CD4-positive, alpha-beta T cell (primary cell): ENCODE measurements around the gene NADK2. TPM values are rescaled to one million over a fixed set of nuclear protein-coding genes. Genes with fewer than 3 reads are reported as not detected.
A peak's percentile ranks its signal among the peaks of the same experiment; 100 is the strongest.

Experiments
- ATAC-seq: fragments of 200-7000 bp; cut with Tn5 transposase; one replicate; pipeline ENCODE4 v1.10.0; 2022; ENCODE audit warnings: mild to moderate bottlenecking; ENCODE audit not compliant: poor library complexity
- CTCF ChIA-PET: fragments of 350-600 bp; sonication (Branson Sonifier 250); formaldehyde crosslinking; loops from one replicate; lab custom pipeline; 2021; ENCODE audit warnings: antibody characterized with exemption, inconsistent platforms; lab: Charles Lee
- POLR2A ChIA-PET: fragments of 350-600 bp; sonication (Branson Sonifier 250); formaldehyde crosslinking; loops from one replicate; lab custom pipeline; 2021; ENCODE audit warnings: antibody characterized with exemption, inconsistent platforms; lab: Charles Lee
- DNase-seq, 14 experiments: peaks; one replicate each; pipeline ENCODE4 v3.0.0-alpha.2; 2013 to 2020; ENCODE audit warnings: mixed read lengths in 2 of 14
- H3K27ac ChIP-seq, 2 donors: one replicate each; pipeline versions ENCODE4 v1.5.1 to v1.7.0; 2013; ENCODE audit warnings: low read length in 2 of 2, low read depth in 1 of 2, mild to moderate bottlenecking in 1 of 2
- H3K27me3 ChIP-seq, 2 experiments: 1 replicate in 1 of 2; 2 replicates in 1 of 2; pipeline versions ENCODE4 v1.6.1 to v1.7.0; 2013; ENCODE audit warnings: low read length in 2 of 2, control low read depth in 1 of 2, mild to moderate bottlenecking in 1 of 2, moderate library complexity in 1 of 2; ENCODE audit not compliant: insufficient read depth in 2 of 2, control insufficient read depth in 1 of 2
- H3K36me3 ChIP-seq: one replicate; pipeline ENCODE4 v1.6.1; 2013; ENCODE audit warnings: low read length, control low read depth; ENCODE audit not compliant: insufficient read depth
- H3K4me1 ChIP-seq: one replicate; pipeline ENCODE4 v1.6.1; 2013; ENCODE audit warnings: low read length, control low read depth; ENCODE audit not compliant: insufficient read depth
- H3K4me3 ChIP-seq: one replicate; pipeline ENCODE4 v1.5.1; 2013; ENCODE audit warnings: mild to moderate bottlenecking, low read length, moderate library complexity
- H3K9me3 ChIP-seq, 2 experiments: 1 replicate in 1 of 2; 2 replicates in 1 of 2; pipeline versions ENCODE4 v1.6.1 to v1.7.0; 2013; ENCODE audit warnings: low read length in 2 of 2, mild to moderate bottlenecking in 2 of 2, control low read depth in 1 of 2, moderate library complexity in 1 of 2; ENCODE audit not compliant: control insufficient read depth in 1 of 2, insufficient read depth in 1 of 2
- H3K27ac Mint-ChIP-seq: one replicate; pipeline ENCODE4 v1.8.0; 2020; ENCODE audit warnings: mixed read lengths
- H3K27me3 Mint-ChIP-seq: one replicate; pipeline ENCODE4 v1.8.0; 2021; ENCODE audit warnings: mixed read lengths
- H3K36me3 Mint-ChIP-seq: one replicate; pipeline ENCODE4 v1.8.0; 2021; ENCODE audit warnings: low read depth, mixed read lengths
- H3K4me1 Mint-ChIP-seq: one replicate; pipeline ENCODE4 v1.8.0; 2021; ENCODE audit warnings: low read depth, mixed read lengths
- H3K4me3 Mint-ChIP-seq: one replicate; pipeline ENCODE4 v1.8.0; 2020; ENCODE audit warnings: mild to moderate bottlenecking, mixed read lengths
- H3K9me3 Mint-ChIP-seq: one replicate; pipeline ENCODE4 v1.8.0; 2020; ENCODE audit warnings: mixed read lengths
- intact Hi-C, 2 experiments: fragments of 100-400 bp; cut with DNase I in 1 of 2; cut with micrococcal nuclease in 1 of 2; formaldehyde crosslinking; loops; one replicate each; pipeline versions ENCODE4 v1.15.1 to v1.9.0; 2023 to 2025; cut with DNase I, micrococcal nuclease
- total RNA-seq, 174 experiments: library from RNA in 2 of 174; stranded (reverse) in 2 of 174; gene quantifications; one replicate each; pipeline ENCODE4 v1.2.3 and lab custom pipeline; 2021 to 2026
- TF ChIP-seq, protein P1 (sequence below): fragments of 200-600 bp; IDR thresholded peaks from one replicate; pipeline ENCODE4 v1.8.0; 2022; ENCODE audit warnings: antibody characterized with exemption, mild to moderate bottlenecking

NADK2 gene
- total RNA-seq, 2 experiments from 2014 or later = 12.5 to 13.3 TPM

GRCh38 chr5:36276864-36277263 is 35.1 kb upstream of the NADK2 start:
- no peak overlapping the region for H3K27ac ChIP-seq
- H3K36me3 ChIP-seq = no peaks in the 10 kb centered on the region
- intact Hi-C loops = no loop called here
- H3K4me1 ChIP-seq = no peaks in the 10 kb centered on the region
- Mint-ChIP-seq H3K27me3 (peaks cover 9% of the 10 kb centered on the region), H3K9me3 (no peaks in the 10 kb centered on the region), H3K4me3 (no peak overlapping the region), H3K36me3 (no peaks in the 10 kb centered on the region), H3K27ac (no peak overlapping the region), H3K4me1 (no peaks in the 10 kb centered on the region)
- no peaks in the 10 kb centered on the region for H3K9me3 ChIP-seq
- DNase-seq = no peak
- CTCF ChIA-PET = no interaction called here
- POLR2A ChIA-PET = no interaction called here
- H3K27me3 ChIP-seq = no peaks in the 10 kb centered on the region
- no peak overlapping the region for H3K4me3 ChIP-seq
- TF ChIP-seq, protein P1, sequence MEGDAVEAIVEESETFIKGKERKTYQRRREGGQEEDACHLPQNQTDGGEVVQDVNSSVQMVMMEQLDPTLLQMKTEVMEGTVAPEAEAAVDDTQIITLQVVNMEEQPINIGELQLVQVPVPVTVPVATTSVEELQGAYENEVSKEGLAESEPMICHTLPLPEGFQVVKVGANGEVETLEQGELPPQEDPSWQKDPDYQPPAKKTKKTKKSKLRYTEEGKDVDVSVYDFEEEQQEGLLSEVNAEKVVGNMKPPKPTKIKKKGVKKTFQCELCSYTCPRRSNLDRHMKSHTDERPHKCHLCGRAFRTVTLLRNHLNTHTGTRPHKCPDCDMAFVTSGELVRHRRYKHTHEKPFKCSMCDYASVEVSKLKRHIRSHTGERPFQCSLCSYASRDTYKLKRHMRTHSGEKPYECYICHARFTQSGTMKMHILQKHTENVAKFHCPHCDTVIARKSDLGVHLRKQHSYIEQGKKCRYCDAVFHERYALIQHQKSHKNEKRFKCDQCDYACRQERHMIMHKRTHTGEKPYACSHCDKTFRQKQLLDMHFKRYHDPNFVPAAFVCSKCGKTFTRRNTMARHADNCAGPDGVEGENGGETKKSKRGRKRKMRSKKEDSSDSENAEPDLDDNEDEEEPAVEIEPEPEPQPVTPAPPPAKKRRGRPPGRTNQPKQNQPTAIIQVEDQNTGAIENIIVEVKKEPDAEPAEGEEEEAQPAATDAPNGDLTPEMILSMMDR = no peak
- ATAC-seq = no peak

DNA sequence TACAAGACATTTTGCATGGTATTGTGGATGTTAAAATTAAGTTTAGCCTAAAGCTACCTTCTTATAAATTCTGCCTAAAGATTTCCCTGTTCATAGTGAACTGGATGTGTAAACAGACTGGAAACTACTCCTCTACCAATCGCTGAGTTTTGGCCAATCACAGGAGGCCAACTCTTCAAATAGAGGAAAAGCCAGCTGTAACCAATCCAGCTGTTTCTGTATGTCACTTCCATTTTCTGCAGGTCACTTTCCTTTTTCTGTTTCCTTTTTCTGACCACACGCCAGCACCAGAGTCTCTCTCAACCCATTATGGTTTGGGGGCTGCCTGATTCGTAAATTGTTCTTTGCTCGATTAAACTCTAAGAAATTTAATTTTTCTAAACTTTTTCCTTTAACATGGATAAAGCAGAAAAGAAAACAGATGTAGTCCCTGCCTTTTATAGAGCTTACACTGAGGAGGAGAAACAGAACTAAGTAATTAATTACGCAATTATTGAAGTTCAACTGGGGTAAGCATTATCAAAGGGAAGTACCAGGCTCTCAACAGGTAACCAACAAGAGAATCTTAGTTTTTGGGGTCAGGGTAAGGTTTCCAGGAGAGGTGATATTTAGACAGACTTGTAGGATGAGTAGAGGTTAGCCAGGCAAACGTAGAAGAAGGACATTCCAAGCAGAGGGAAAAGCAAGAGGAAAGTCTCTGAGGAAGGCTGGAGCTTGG is 32.2 kb upstream of the NADK2 start:
- no peaks in the 10 kb centered on the region for H3K4me1 Mint-ChIP-seq
- DNase-seq (peak in 2 of 14 experiments; percentile 7 to 10), ATAC-seq (no peak)
- no peaks in the 10 kb centered on the region for H3K9me3 Mint-ChIP-seq
- Histone ChIP-seq H3K4me1 (no peaks in the 10 kb centered on the region), H3K27ac (no peak overlapping the region), H3K9me3 (no peaks in the 10 kb centered on the region), H3K27me3 (no peaks in the 10 kb centered on the region), H3K4me3 (no peak overlapping the region), H3K36me3 (no peaks in the 10 kb centered on the region)
- H3K27ac Mint-ChIP-seq = no peak overlapping the region
- no peak overlapping the region for H3K4me3 Mint-ChIP-seq
- ChIA-PET CTCF (interaction anchor here (1.3 kb wide), 1 partner anchor 33 kb away, joined by 3 read pairs; the partner anchor contains the start of gene NADK2), POLR2A (no interaction called here)
- intact Hi-C loops = loop anchor here in 1 of 2 experiments (5.0 kb wide), 1 partner anchor 233 kb away; no protein-coding TSS in a partner anchor
- H3K27me3 Mint-ChIP-seq = peaks cover 20% of the 10 kb centered on the region
- no peaks in the 10 kb centered on the region for H3K36me3 Mint-ChIP-seq
- TF ChIP-seq, protein P1 = no peak

- Histone ChIP-seq H3K4me1 (no peaks in the 10 kb centered on the region), H3K27ac (no peak overlapping the region), H3K9me3 (no peaks in the 10 kb centered on the region), H3K36me3 (no peaks in the 10 kb centered on the region), H3K4me3 (no peak overlapping the region), H3K27me3 (no peaks in the 10 kb centered on the region)
- intact Hi-C loops = loop anchor here in 1 of 2 experiments (5.0 kb wide), 1 partner anchor 235 kb away; no protein-coding TSS in a partner anchor
- CTCF ChIA-PET = no interaction called here
- Mint-ChIP-seq H3K27ac (no peak overlapping the region), H3K9me3 (no peaks in the 10 kb centered on the region), H3K36me3 (no peaks in the 10 kb centered on the region), H3K4me3 (no peak overlapping the region), H3K27me3 (peaks cover 24% of the 10 kb centered on the region), H3K4me1 (no peaks in the 10 kb centered on the region)
- DNase-seq (no peak), ATAC-seq (no peak)
- TF ChIP-seq, protein P1 = no peak
- POLR2A ChIA-PET = no interaction called here
Observed at GRCh38 chr5:36272136-36272690, 30.5 kb upstream of the NADK2 start.
